Liver (tissue), 9 donors: ENCODE data around the gene DPF3. TPM values are rescaled to one million over a fixed set of nuclear protein-coding genes. Genes with fewer than 3 reads are reported as not detected.

Experiments
- DNase-seq: peaks from one replicate; pipeline ENCODE4 v3.0.0-alpha.2; 2017; ENCODE audit warnings: low spot score
- H3K27ac ChIP-seq, 2 donors: one replicate each; pipeline ENCODE4 v1.7.0; 2013; ENCODE audit warnings: inconsistent platforms in 2 of 2, low read length in 2 of 2, control low read depth in 1 of 2, low read depth in 1 of 2, mild to moderate bottlenecking in 1 of 2
- H3K27me3 ChIP-seq, 4 donors: one replicate each; pipeline versions ENCODE4 v1.6.1 to v1.7.0; 2013; ENCODE audit warnings: low read length in 3 of 4, inconsistent platforms in 1 of 4, mild to moderate bottlenecking in 1 of 4, moderate library complexity in 1 of 4; ENCODE audit not compliant: control insufficient read depth in 4 of 4, insufficient read depth in 4 of 4
- H3K36me3 ChIP-seq, 4 donors: one replicate each; pipeline versions ENCODE4 v1.6.1 to v1.7.0; 2013; ENCODE audit warnings: low read length in 3 of 4, mild to moderate bottlenecking in 3 of 4, low read depth in 1 of 4, moderate library complexity in 1 of 4; ENCODE audit not compliant: control insufficient read depth in 4 of 4, insufficient read depth in 3 of 4
- H3K4me1 ChIP-seq, 4 donors: one replicate each; pipeline versions ENCODE4 v1.6.1 to v1.7.0; 2013; ENCODE audit warnings: low read length in 3 of 4, mild to moderate bottlenecking in 3 of 4, moderate library complexity in 1 of 4; ENCODE audit not compliant: control insufficient read depth in 4 of 4, insufficient read depth in 4 of 4
- H3K4me3 ChIP-seq, 3 donors: one replicate each; pipeline versions ENCODE4 v1.6.1 to v1.7.0; 2013; ENCODE audit warnings: low read length in 3 of 3, control low read depth in 1 of 3, low read depth in 1 of 3, mild to moderate bottlenecking in 1 of 3
- H3K9ac ChIP-seq, 2 donors: one replicate each; pipeline ENCODE4 v1.7.0; 2013; ENCODE audit warnings: low read length in 2 of 2, mild to moderate bottlenecking in 2 of 2, moderate library complexity in 2 of 2, control low read depth in 1 of 2, low read depth in 1 of 2
- H3K9me3 ChIP-seq, 4 donors: one replicate each; pipeline versions ENCODE4 v1.6.1 to v1.7.0; 2013; ENCODE audit warnings: low read length in 3 of 4; ENCODE audit not compliant: control insufficient read depth in 4 of 4
- ATF3 ChIP-seq: IDR thresholded peaks from 2 replicates; pipeline ENCODE4 v1.6.1; 2016; ENCODE audit warnings: antibody characterized with exemption
- EGR1 ChIP-seq, 2 donors: IDR thresholded peaks; 2 replicates each; pipeline ENCODE4 v1.6.1; 2016 to 2018; ENCODE audit warnings: antibody characterized with exemption in 2 of 2, low read depth in 2 of 2
- FOXA1 ChIP-seq: IDR thresholded peaks from 2 replicates; pipeline ENCODE4 v1.6.1; 2016; ENCODE audit warnings: antibody characterized with exemption
- GABPA ChIP-seq, 2 donors: IDR thresholded peaks in 1 of 2; conservative IDR thresholded peaks in 1 of 2; 2 replicates each; pipeline ENCODE4 v1.6.1; 2016; ENCODE audit warnings: antibody characterized with exemption in 2 of 2, mild to moderate bottlenecking in 1 of 2, moderate library complexity in 1 of 2
- HNF4A ChIP-seq, 2 donors: conservative IDR thresholded peaks; 2 replicates each; pipeline ENCODE4 v1.6.1; 2016; ENCODE audit warnings: antibody characterized with exemption in 2 of 2, mild to moderate bottlenecking in 2 of 2
- JUND ChIP-seq, 2 donors: IDR thresholded peaks; 2 replicates each; pipeline ENCODE4 v1.6.1; 2016; ENCODE audit warnings: antibody characterized with exemption in 2 of 2
- RAD21 ChIP-seq, 2 donors: IDR thresholded peaks; 2 replicates each; pipeline ENCODE4 v1.6.1; 2016; ENCODE audit warnings: antibody characterized with exemption in 2 of 2, mild to moderate bottlenecking in 2 of 2
- REST ChIP-seq: IDR thresholded peaks from 2 replicates; pipeline ENCODE4 v1.6.1; 2016; ENCODE audit warnings: antibody characterized with exemption, mild to moderate bottlenecking
- ZBTB33 ChIP-seq: IDR thresholded peaks from 2 replicates; pipeline ENCODE4 v1.6.1; 2016; ENCODE audit warnings: antibody characterized with exemption
- WGBS: extraction: QIAGEN DNeasy Blood & Tissue Kit; methylation state at CpG from one replicate; pipeline ENCODE4 v1.1.7; 2013; 5-methylcytosine and 5-hydroxymethylcytosine counted together
- polyA plus RNA-seq, 2 donors: library from polyadenylated mRNA; stranded (reverse) in 1 of 2; unstranded in 1 of 2; fragments of 200-250 nt in 1 of 2; fragments of >200 nt in 1 of 2; fragmentation: Nextera tagmentation in 1 of 2; extraction: Ambion mirVana in 1 of 2; gene quantifications; one replicate each; pipeline versions ENCODE4 v1.2.1 to v1.2.3, GENCODE V29; 2013 to 2015
- total RNA-seq, 2 donors: library from RNA; depleted of rRNA; stranded (reverse); fragments of >200 nt; gene quantifications; one replicate each; pipeline ENCODE4 v1.2.3, GENCODE V29; 2014
- TF ChIP-seq, protein P1 (sequence below): IDR thresholded peaks from 2 replicates; pipeline ENCODE4 v1.6.1; 2016; ENCODE audit warnings: antibody characterized with exemption
- donor health status: healthy.
- donor health status: healthy.
- donor health status: healthy.
- donor health status: healthy.
- donor health status: healthy.

DPF3 gene
- total and polyA plus RNA-seq, 4 donors, result 1.1 to 23.2 (median 2.5) TPM

DNA sequence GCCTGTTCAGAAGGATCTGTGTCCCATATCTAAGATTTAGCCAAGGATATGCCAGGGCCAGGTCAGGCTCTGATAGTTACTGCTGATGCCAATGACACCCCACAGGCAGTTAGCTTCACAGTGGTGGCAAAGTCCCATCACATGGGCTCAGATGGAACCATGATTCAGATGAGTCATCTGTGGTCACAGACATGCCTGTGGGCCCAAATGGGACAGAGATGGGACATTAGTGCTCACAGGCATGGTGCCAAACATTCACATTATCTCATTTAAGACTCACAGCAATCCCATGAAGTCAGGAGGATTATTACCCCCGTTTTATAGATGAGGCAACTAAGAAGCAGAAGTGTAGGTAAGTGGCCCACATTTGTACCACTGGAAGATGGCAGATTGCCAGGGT is 207.8 kb downstream of the DPF3 start:
- 82% methylated on average over 1 of the region's 1 CpG for WGBS

GRCh38 chr14:72685456-72685855 is 208.4 kb downstream of the DPF3 start:
- H3K9ac ChIP-seq, result no peak overlapping the region
- H3K9me3 ChIP-seq, result no peaks in the 10 kb centered on the region
- no peak overlapping the region for H3K4me3 ChIP-seq
- H3K27ac ChIP-seq, result no peak overlapping the region
- no peaks in the 10 kb centered on the region for H3K4me1 ChIP-seq
- peaks cover 0 to 15% (median 3%) of the 10 kb centered on the region in 4 donors for H3K36me3 ChIP-seq
- no peak for DNase-seq
- 97% methylated on average over 3 of the region's 3 CpGs for WGBS
- H3K27me3 ChIP-seq, result no peaks in the 10 kb centered on the region
- TF ChIP-seq RAD21 (IDR thresholded peaks at IDR 0.05) (no peak), HNF4A (conservative IDR thresholded peaks at IDR 0.05) (no peak), EGR1 (IDR thresholded peaks at IDR 0.05; ENCODE audit: low read depth in 2 of 2) (no peak), GABPA (IDR thresholded peaks at IDR 0.05 in 1 of 2, conservative IDR thresholded peaks at IDR 0.05 in 1 of 2) (no peak), ZBTB33 (no peak), REST (no peak)
- TF ChIP-seq, protein P1, sequence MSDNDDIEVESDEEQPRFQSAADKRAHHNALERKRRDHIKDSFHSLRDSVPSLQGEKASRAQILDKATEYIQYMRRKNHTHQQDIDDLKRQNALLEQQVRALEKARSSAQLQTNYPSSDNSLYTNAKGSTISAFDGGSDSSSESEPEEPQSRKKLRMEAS, result no peak

More for the DNA sequence above, 207.8 kb downstream of the DPF3 start:
- Histone ChIP-seq H3K36me3 (peaks cover 0 to 16% (median 5%) of the 10 kb centered on the region in 4 donors), H3K9me3 (no peaks in the 10 kb centered on the region), H3K4me3 (no peak overlapping the region), H3K9ac (no peak overlapping the region), H3K27ac (no peak overlapping the region), H3K27me3 (no peaks in the 10 kb centered on the region), H3K4me1 (no peaks in the 10 kb centered on the region)
- no peak for DNase-seq
- TF ChIP-seq FOXA1, result no peak
- no peak for TF ChIP-seq JUND (IDR thresholded peaks at IDR 0.05)
- TF ChIP-seq GABPA (IDR thresholded peaks at IDR 0.05 in 1 of 2, conservative IDR thresholded peaks at IDR 0.05 in 1 of 2), result no peak
- TF ChIP-seq ATF3, result no peak

DNA sequence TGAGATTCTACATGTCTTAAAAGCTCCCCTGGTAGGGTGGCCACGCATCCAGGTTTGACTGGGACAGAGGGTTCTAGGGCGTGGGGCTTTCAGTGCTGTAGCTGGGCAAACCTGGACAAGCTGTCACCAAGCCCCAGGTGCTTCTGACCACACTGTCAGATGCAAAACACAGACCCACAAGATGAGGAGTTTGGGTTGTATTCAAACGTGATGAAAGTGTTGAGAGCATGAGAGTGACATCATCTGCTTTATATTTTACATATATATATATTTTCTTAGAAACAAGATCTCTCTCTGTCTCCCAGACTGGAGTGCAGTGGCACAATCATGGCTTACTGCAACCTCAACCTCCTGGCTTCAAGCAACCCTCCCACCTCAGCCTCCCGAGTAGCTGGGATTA is 210.1 kb downstream of the DPF3 start:
- 72% methylated on average over 4 of the region's 4 CpGs for WGBS
- Histone ChIP-seq H3K4me3 (no peak overlapping the region), H3K27ac (no peak overlapping the region), H3K4me1 (no peaks in the 10 kb centered on the region), H3K36me3 (peaks cover 0 to 12% (median 3%) of the 10 kb centered on the region in 4 donors), H3K9ac (no peak overlapping the region), H3K27me3 (no peaks in the 10 kb centered on the region), H3K9me3 (no peaks in the 10 kb centered on the region)
- no peak for DNase-seq
- TF ChIP-seq, protein P1, result no peak
